ENCODE results near the gene SH3BP4. TPM values are rescaled to one million over a fixed set of nuclear protein-coding genes. Genes with fewer than 3 reads are reported as not detected.

SH3BP4 gene
- total and polyA plus RNA-seq, 2 of the 13 experiments (the other 11 are each of a cell fraction or from before 2014, with no cell fraction given): 34.6 to 99.1 TPM

- TF ChIP-seq, protein P1, sequence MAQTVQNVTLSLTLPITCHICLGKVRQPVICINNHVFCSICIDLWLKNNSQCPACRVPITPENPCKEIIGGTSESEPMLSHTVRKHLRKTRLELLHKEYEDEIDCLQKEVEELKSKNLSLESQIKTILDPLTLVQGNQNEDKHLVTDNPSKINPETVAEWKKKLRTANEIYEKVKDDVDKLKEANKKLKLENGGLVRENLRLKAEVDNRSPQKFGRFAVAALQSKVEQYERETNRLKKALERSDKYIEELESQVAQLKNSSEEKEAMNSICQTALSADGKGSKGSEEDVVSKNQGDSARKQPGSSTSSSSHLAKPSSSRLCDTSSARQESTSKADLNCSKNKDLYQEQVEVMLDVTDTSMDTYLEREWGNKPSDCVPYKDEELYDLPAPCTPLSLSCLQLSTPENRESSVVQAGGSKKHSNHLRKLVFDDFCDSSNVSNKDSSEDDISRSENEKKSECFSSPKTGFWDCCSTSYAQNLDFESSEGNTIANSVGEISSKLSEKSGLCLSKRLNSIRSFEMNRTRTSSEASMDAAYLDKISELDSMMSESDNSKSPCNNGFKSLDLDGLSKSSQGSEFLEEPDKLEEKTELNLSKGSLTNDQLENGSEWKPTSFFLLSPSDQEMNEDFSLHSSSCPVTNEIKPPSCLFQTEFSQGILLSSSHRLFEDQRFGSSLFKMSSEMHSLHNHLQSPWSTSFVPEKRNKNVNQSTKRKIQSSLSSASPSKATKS (CRISPR knock-in tag; IDR thresholded peaks at IDR 0.05): no peak
- TF ChIP-seq, protein P2, sequence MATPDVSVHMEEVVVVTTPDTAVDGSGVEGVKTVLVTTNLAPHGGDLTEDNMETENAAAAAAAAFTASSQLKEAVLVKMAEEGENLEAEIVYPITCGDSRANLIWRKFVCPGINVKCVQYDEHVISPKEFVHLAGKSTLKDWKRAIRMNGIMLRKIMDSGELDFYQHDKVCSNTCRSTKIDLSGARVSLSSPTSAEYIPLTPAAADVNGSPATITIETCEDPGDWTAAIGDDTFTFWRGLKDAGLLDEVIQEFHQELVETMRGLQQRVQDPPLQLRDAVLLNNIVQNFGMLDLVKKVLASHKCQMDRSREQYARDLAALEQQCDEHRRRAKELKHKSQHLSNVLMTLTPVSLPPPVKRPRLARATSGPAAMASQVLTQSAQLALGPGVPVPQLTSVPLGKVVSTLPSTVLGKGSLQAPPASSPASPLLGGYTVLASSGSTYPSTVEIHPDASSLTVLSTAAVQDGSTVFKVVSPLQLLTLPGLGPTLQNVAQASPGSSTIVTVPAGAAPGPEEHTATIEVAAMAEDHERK (CRISPR knock-in tag; IDR thresholded peaks at IDR 0.05; ENCODE audit: low read depth): no peak
- TF ChIP-seq, protein P3, sequence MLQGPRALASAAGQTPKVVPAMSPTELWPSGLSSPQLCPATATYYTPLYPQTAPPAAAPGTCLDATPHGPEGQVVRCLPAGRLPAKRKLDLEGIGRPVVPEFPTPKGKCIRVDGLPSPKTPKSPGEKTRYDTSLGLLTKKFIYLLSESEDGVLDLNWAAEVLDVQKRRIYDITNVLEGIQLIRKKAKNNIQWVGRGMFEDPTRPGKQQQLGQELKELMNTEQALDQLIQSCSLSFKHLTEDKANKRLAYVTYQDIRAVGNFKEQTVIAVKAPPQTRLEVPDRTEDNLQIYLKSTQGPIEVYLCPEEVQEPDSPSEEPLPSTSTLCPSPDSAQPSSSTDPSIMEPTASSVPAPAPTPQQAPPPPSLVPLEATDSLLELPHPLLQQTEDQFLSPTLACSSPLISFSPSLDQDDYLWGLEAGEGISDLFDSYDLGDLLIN (CRISPR knock-in tag; IDR thresholded peaks at IDR 0.05; ENCODE audit: borderline replicate concordance): no peak
- TF ChIP-seq ZNF879 (CRISPR knock-in tag; IDR thresholded peaks at IDR 0.05) (no peak), ZBTB10 (CRISPR knock-in tag; IDR thresholded peaks at IDR 0.05; ENCODE audit: borderline replicate concordance) (no peak), ETV6 (CRISPR knock-in tag; conservative IDR thresholded peaks at IDR 0.05) (no peak; the same call in 1 of the 2 replicates), ZNF597 (CRISPR knock-in tag; IDR thresholded peaks at IDR 0.05) (no peak), HNRNPK (IDR thresholded peaks at IDR 0.05; ENCODE audit: low read depth, low read length, poor library complexity, severe bottlenecking) (no peak), PTBP1 (IDR thresholded peaks at IDR 0.05; ENCODE audit: low read depth, low read length, poor library complexity, severe bottlenecking) (no peak), ELF4 (CRISPR knock-in tag; IDR thresholded peaks at IDR 0.05; ENCODE audit: borderline replicate concordance) (no peak), ZNF225 (CRISPR knock-in tag; IDR thresholded peaks at IDR 0.05) (no peak)
- TF ChIP-seq, protein P4, sequence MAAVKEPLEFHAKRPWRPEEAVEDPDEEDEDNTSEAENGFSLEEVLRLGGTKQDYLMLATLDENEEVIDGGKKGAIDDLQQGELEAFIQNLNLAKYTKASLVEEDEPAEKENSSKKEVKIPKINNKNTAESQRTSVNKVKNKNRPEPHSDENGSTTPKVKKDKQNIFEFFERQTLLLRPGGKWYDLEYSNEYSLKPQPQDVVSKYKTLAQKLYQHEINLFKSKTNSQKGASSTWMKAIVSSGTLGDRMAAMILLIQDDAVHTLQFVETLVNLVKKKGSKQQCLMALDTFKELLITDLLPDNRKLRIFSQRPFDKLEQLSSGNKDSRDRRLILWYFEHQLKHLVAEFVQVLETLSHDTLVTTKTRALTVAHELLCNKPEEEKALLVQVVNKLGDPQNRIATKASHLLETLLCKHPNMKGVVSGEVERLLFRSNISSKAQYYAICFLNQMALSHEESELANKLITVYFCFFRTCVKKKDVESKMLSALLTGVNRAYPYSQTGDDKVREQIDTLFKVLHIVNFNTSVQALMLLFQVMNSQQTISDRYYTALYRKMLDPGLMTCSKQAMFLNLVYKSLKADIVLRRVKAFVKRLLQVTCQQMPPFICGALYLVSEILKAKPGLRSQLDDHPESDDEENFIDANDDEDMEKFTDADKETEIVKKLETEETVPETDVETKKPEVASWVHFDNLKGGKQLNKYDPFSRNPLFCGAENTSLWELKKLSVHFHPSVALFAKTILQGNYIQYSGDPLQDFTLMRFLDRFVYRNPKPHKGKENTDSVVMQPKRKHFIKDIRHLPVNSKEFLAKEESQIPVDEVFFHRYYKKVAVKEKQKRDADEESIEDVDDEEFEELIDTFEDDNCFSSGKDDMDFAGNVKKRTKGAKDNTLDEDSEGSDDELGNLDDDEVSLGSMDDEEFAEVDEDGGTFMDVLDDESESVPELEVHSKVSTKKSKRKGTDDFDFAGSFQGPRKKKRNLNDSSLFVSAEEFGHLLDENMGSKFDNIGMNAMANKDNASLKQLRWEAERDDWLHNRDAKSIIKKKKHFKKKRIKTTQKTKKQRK (IDR thresholded peaks at IDR 0.05; ENCODE audit: low read length): no peak
- TF ChIP-seq, protein P5, sequence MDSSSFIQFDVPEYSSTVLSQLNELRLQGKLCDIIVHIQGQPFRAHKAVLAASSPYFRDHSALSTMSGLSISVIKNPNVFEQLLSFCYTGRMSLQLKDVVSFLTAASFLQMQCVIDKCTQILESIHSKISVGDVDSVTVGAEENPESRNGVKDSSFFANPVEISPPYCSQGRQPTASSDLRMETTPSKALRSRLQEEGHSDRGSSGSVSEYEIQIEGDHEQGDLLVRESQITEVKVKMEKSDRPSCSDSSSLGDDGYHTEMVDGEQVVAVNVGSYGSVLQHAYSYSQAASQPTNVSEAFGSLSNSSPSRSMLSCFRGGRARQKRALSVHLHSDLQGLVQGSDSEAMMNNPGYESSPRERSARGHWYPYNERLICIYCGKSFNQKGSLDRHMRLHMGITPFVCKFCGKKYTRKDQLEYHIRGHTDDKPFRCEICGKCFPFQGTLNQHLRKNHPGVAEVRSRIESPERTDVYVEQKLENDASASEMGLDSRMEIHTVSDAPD (CRISPR knock-in tag; IDR thresholded peaks at IDR 0.05): peak; percentile 80
Observed at GRCh38 chr2:234998404-234999211, 46.8 kb downstream of the SH3BP4 start (continued).

Measured in HepG2 (cell line).